NCI-H1105 treated with DMSO at 0.1 percent for 48 hours (cell line): ENCODE data around the gene CNTNAP4.

ENCODE experiments used
- DNase-seq: peaks from one replicate; lab custom pipeline; 2025; lab: John Stamatoyannopoulos, UW

Gene CNTNAP4

DNA sequence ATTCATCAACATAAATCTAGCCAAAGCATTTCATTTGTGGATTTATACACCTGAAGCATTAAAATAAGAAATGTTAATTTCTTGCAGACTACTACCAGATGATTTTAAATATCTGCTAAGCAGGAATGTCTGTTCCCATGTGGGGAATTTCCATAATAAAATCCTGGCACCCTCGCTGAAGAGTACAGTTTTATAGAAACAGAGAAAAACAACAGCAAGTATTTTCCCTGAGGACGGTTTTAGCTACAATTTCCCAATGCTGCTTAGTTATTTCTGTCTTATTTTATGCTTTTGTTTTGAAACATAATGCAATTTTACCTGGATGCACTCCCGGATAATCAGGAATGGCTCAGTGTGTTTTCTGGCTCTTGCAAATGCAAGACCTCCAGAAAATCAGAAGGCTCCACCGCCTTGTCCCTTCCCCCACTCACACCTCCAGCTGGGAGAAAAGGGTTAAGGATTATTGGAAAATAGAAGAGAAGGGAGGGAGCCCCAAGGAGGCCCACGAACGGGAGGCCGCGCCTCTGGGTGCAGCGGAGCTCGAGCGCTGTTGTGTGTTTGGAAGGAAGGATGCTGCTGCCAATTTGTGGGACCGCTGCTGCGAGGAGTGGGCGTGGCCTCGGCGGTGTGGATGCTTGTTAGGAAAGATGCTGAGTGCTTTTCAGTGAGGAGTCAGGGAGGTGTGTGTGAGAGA, at the start of gene CNTNAP4:
Gene CNTNAP4, plus strand, starts transcription at position 657 of the 694 bp plus-strand sequence. CDS start 262 bp downstream, outside the sequence.
- DNase-seq: peak; percentile 39

- no peak for DNase-seq
Measured at GRCh38 chr16:76228546-76229146, 48.6 kb upstream of the CNTNAP4 start.

DNA sequence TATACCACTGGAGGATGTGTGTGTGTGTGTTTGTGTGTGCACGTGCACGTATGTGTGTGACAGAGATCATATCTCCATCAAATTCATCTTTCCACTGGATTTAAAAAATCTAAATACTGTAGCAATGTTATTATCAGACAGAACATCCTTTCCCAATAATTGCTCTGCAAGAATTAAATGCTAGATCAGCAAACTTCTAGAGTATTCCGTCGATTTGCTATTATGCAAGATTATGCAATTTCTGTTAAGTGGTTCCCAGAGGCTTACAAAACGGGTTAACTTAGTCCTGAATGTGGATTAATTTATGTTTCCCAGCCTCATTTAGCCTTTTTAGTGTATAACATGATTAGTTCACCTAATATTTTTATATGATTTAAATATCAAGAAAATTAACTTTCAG, 44.5 kb upstream of the CNTNAP4 start:
- DNase-seq: no peak

DNA sequence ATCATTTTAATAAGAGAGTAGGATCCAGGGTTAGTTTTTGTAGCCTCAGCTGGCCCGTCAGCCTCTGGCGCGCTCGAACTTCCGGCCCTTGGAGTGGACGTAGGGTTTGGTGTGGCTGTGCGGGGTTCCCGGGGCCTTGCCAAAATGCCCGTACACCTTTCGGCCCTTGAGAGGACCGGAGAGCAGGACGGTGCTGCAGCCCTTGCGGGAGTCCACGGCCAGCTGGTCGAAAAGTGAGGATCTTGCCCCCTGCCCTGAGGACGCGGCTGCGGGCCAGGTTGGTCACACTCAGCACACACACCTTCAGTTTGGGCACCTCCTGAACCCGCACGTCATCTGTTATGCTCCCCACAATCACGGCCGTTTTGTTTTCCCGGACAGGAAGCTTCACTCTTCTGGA, 42.2 kb upstream of the CNTNAP4 start:
- no peak for DNase-seq

GRCh38 chr16:76235426-76235825, 41.8 kb upstream of the CNTNAP4 start:
- DNase-seq: no peak

DNA sequence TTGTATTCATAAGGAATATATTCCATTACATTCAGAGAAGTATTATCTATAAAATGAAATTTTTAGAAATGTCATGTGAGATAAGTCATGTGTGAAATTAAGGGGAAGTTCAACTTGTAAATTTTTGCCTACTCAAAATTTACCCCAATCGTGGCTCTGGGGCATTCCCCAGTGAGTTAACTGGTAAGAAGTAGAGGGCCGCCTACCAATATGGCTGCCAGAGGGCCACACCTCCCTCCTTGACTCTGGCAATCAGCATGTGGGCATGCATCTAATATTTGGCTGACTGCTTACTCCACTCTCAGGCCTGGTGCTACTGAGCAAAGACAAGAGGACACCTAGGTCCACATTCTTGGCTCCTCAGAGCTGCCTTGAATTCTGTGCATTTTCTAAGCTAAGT, 39.7 kb upstream of the CNTNAP4 start:
- no peak for DNase-seq

GRCh38 chr16:76241755-76242154, 35.4 kb upstream of the CNTNAP4 start:
- no peak for DNase-seq

- no peak for DNase-seq
Measured at GRCh38 chr16:76243620-76244019, 33.6 kb upstream of the CNTNAP4 start.

DNA sequence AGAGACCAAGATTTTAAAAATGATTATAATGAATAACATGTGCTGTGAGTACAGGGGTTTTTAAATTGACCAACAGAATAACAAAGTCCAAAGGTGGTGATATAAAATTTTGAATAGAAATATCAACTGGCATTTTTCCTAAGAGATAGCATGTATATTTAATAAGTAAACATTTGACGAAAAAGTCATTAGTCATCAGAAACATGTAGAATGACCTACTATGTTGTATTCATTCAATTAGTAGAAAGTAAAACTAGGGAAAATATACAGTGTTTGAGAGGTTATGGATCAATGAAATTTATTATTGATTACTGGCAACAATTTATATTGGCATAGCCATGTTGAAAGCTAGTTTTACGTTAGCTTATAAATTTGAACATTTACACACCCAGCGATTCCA, 30.6 kb upstream of the CNTNAP4 start:
- DNase-seq: no peak

- peak; percentile 45 for DNase-seq
Measured at GRCh38 chr16:76265434-76266045, 11.7 kb upstream of the CNTNAP4 start.

- DNase-seq: no peak
Measured at GRCh38 chr16:76268824-76269223, 8.4 kb upstream of the CNTNAP4 start.

- DNase-seq: no peak
Measured at GRCh38 chr16:76277460-76278030, 344 bp downstream of the CNTNAP4 start.

DNA sequence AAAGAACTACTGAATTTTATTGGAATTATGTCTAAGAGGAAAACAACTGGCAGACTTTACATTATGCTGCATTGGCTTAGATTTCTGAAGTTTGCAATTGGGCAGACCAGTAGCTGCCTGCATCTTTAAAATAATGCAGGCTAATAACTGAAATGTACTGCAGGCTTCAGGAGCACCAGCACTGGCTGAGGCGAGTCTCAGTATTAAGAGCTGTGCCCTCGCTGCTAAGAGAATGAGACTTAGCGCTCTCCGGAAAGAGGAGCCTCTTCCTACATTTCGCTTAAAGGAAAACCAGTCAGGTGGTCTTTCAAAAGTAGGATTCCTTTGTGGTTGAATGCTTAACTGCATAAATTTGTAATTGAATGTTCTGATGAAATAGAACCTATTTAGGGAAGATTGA, 885 bp downstream of the CNTNAP4 start:
- DNase-seq: no peak

- peak; percentile 36 for DNase-seq
Measured at GRCh38 chr16:76278980-76279379, 1.8 kb downstream of the CNTNAP4 start.

DNA sequence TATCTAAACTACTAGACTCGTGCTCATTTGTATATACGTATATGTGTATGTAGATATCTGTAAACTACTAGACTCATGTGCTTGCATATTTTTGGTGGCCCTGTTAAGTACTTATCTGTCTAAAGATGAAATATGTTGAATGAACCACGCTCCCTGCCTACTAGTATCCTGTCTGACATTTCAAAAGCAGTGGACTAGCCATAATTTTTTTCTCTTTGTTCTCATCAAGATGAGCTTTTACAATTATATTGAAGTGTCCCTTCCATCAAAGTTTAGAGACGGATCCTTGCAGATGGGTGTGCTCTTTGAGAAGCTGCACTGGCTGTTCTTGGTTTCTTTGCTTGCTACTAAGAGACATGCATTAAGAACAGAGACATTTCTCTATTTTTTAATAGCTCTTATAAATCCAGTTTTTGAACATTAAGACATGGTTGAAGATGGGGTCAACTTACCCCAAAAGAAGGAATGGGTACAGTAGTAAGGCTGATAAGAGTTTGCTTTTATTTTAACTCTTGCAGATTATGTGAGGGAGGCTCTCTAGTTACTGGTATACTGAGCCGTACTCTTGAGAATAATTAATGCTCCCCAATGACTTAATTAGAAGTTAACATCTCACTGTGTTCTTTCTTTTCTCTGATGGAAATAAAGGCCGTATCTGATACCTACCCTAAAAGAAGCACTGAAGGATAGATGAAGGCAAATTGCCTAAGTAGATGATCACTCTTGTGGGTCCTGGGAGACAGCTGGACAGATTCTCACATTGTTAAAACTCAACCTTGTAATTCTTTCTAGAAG, 3.4 kb downstream of the CNTNAP4 start:
- no peak for DNase-seq

GRCh38 chr16:76287466-76287865, 10.3 kb downstream of the CNTNAP4 start:
- DNase-seq: no peak

DNA sequence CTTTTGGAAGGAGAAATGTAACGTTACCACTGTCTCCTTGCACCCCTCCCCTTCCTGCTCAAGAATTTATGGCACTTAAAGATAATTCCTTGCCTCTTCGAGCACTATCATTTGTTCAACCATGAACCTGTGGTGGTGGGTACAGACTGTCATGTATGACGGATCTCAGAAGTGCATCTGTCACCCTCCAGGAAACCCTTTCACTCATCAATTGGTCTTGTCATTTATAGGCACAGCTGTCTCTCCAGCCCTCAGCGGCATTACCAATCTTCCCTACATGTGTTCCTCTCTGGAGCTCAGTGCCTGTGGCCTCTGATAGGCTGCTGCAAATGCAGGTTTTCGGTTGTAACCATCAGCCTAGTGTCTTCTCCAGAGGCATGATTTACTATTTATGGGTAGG, 15.0 kb downstream of the CNTNAP4 start:
- no peak for DNase-seq

DNA sequence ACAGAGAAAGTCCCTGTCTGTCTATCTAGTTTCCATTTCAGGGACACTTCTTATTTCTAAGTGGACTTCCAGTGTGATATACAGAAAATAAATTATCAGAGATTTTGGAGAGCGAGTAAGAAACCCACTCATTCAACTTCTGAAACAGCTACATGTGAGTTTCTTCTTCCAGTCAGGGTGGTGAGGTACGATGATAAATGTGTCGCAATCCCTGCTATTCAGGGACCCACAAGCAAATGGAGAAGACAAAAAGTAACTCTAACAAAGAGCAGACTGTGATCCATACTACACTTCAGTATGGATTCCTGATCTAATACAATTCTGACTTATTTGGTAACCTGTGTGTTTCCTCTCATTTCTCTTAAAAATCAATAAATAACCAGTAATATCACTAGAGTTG, 16.8 kb downstream of the CNTNAP4 start:
- DNase-seq: no peak

GRCh38 chr16:76294396-76295214, 17.4 kb downstream of the CNTNAP4 start:
- DNase-seq: no peak

GRCh38 chr16:76297941-76298340, 20.7 kb downstream of the CNTNAP4 start:
- DNase-seq: peak; percentile 27

GRCh38 chr16:76303637-76304314, 26.6 kb downstream of the CNTNAP4 start:
- DNase-seq: no peak
